GM08714 (cell line): ENCODE data around the gene GALNT7.

Experiments used
- H3K4me3 ChIP-seq: fragments of 200-500 bp; sonication (Bioruptor generic); 2 replicates; pipeline ENCODE4 v1.5.1; 2014; ENCODE audit warnings: mild to moderate bottlenecking, low read length, inconsistent platforms
- ZNF274 ChIP-seq: IDR thresholded peaks from 2 replicates; pipeline ENCODE4 v1.6.1; 2012; ENCODE audit warnings: mild to moderate bottlenecking, low read depth, low read length

GALNT7 gene

DNA sequence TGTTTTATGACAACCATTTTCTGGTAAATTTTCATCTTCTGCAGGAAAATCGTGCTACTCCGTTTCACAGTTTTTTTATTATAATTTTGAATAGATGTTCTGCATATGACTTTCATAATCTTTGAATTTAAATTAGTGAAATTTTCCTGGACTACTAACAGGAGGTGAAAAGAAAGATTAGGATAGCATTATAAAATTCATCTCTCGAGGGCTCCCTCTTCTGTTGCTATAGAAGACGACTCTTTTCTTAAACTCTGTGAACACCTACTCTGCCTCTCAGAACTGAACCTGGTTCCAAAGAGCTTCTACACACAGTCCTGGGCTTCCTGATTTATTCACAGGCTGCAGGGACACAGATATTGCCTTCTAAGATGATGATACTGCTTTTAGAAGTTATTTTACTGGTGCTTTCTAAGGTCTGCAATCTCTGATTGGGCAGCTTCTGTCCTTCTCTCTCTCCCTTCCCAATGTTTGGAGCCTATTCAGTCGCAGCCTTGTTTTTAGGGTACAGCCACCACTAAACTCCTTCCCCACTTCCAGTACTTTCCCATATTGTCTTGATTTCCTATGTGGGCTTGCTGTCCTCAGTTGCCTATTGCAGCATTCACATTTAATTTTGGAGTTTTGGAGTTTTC lies 192.1 kb downstream of the GALNT7 start:
- no peak overlapping the region for H3K4me3 ChIP-seq
- no peak for TF ChIP-seq ZNF274

DNA sequence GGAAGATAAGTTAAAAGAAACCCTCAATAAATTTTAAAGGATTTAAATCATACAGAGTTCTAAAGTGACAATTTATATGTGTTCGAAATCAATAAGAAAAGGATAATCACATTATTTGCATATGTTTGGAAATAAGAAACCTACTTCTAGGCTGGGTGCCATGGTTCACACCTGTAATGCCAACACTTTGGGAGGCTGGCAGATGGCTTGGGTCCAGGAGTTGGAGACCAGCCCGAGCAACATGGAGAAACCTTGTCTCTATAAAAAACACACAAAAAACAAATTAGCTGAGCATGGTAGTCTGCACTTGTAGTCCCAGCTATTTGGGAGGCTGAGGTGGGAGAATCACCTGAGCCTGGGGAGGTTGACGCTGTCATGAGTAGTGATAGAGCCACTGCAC lies 194.1 kb downstream of the GALNT7 start:
- H3K4me3 ChIP-seq: no peak overlapping the region
- TF ChIP-seq ZNF274: no peak

DNA sequence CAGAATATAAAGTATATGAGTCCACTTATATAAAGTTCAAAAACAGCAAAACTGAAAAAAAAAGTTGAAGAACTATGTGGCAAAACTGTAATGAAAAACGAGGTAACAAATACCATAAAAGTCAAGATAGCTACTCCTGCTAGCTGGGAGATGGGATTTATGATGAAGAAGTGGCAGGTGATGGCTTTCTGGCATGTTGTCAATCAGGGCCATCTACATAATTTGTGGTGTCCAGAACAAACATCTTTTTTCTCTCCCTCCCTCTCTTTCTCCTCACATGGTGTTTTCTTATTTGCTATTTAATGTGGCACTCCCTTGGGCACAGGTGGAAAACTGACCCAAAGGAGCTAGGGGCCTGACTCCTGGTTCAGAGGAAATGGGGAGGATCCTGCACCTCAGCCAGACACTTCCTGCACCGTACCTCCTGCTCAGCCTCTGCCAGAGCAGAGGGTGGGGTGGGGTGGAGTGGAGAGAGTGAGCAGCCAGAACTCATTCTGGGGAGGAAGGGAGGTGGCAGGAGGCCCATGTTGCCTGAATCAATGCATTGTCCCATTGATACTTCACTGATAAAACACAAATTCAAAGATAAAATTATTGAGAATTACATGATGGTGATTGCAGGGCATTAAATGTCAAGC lies 196.9 kb downstream of the GALNT7 start:
- TF ChIP-seq ZNF274: no peak

DNA sequence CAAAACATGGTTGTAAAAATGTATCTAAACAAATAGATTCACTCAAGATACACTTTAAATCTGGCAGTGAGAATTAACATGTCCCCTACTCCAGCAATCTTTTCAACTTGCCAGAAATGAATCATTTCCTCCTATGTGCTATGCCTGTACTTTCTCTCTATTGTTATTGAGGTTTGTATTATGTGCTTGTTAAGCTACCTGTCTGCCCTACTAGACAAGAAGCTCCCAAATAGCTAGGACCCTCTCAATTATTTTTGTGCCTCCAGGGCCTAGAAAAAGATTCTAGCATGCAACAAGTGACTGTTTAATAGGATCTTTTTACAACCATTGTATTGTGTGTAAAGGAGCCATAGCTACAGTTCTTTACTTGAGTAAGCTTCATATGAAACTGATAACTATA lies 198.7 kb downstream of the GALNT7 start:
- TF ChIP-seq ZNF274: no peak

More for the DNA sequence above, 196.9 kb downstream of the GALNT7 start:
- no peak overlapping the region for H3K4me3 ChIP-seq

DNA sequence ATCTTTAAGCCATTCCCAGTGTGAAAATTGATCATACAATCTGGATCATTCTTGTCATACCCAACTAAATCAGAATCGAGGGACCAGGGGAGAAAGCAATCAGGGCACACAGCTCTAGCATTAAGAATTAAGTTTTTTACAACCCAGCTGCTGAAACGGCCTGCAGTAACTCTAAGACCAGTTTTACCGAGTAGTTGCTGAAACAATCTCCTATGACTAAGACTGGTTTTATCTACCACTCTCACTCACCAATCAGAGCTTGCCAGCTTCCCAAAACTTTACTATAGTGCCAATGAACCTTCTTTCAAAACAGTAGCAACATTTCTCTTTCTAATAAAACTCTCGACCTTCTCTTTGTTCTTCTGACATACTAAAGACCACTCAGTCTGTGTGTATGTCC lies 199.3 kb downstream of the GALNT7 start:
- H3K4me3 ChIP-seq: no peak overlapping the region
- no peak for TF ChIP-seq ZNF274

More for the DNA sequence above, 198.7 kb downstream of the GALNT7 start:
- no peak overlapping the region for H3K4me3 ChIP-seq

DNA sequence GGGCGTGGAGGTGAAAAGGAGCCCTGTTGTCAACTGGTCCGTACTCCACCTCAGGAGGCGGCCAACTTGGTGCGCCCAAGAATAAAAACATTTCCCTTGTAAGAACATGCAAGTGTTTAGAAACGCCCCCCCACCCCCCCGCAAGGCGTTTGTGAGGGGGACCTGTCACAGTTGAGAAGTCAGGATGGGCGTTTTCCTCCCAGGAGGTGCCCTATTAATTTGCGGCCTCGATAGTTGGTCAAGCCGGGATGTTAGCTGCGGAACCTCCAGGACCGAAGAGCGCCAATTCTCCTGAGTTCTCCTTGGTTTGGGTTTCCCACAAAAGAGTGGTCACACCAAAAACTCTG lies 201.5 kb downstream of the GALNT7 start:
- no peak for TF ChIP-seq ZNF274
- peak overlapping the region; percentile 98 for H3K4me3 ChIP-seq

DNA sequence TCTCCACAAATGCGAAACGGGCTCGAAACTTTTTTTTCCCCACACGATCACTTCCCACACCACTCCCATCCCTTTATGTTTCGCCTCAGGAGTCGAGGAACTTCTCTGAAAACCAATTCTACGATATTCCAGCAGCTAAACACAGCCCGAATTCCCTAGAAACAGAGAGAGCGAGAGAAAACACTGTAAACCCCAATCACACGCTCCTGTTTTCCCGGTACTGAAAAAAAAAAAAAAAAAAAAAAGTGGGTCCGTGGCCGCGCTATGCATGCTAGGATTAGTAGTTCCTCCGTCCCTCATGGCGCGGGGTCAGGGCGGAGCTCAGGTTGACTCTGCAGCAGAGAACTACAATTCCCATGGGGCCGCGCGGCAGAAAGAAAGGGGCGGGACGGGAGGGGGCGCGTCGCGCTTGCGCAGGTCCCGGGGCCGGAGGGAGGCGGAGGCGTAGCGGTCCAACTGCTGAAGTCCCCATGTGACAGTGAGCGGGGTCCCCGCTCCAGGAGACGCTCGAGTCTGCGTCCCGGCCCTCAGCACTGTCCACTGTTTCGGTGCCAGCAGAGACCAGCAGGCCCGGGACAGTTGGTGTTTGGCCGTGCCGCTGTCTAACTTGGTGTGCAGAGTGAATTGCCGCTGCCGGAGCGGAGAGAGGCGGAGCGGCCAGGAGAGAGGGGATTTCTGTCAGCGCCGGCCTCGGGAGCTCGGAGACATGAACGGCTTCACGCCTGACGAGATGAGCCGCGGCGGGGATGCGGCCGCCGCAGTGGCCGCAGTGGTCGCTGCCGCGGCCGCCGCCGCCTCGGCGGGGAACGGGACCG lies 202.1 kb downstream of the GALNT7 start, which contains the start of gene SAP30:
Gene SAP30, plus strand, starts transcription at position 478 of the 815 bp plus-strand sequence. Its CDS starts 229 bp downstream, at position 707.
- H3K4me3 ChIP-seq: peak within 1 kb of the TSS; percentile 98
- TF ChIP-seq ZNF274: no peak

DNA sequence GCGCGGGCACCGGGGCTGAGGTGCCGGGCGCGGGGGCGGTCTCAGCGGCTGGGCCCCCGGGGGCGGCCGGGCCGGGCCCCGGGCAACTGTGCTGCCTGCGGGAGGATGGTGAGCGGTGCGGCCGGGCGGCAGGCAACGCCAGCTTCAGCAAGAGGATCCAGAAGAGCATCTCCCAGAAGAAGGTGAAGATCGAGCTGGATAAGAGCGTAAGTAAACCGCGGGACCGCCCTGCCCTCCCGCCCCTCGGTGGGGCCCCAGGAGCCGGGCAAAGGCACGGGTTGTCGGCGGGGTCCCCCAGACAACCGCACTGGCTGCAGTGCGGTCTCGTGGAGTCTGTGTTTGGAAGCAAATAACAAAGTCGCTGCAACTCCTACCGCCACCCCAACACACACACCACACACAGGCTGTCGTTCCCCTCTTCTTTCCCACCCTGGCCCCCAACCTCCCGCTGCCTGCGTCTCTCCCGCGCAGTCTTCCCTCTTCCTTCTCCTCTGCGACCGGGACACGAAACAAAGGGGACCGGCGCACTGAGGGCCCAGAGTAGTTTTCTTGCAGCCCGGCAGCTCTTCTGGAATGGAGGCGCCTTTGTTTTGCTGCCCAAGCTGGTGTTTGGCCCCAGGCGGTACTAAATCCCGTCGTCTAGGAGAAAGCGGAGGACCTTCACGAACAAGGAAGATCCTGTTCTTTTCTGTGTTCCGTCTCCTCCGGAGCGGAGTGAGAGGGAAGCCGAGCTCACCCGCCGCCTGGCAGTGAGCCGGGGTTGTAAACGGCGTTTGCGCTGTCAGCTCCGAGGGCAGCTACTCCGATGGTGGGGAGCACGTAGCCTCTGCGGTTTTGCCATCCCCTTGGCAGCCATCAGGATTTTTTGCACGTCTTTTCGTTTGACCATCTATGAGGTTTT lies 202.9 kb downstream of the GALNT7 start:
- TF ChIP-seq ZNF274: no peak

More for the DNA sequence above, 202.9 kb downstream of the GALNT7 start:
- peak overlapping the region; percentile 60 for H3K4me3 ChIP-seq
